Smooth muscle cell (in vitro differentiated cells): Measurements from ENCODE around the gene DCDC1. TPM values are rescaled to one million over a fixed set of nuclear protein-coding genes. Genes with fewer than 3 reads are reported as not detected.
A peak's percentile ranks its signal among the peaks of the same experiment; 100 is the strongest.

ENCODE experiments used
- DNase-seq: peaks from one replicate; lab custom pipeline; 2025; ENCODE audit not compliant: unreplicated experiment; lab: John Stamatoyannopoulos, UW
- H2AFZ ChIP-seq: fragments of 200-600 bp; sonication (generic); 2 replicates; pipeline ENCODE4 v1.6.0; 2016; ENCODE audit warnings: antibody characterized with exemption, low read depth, mild to moderate bottlenecking
- H3F3A ChIP-seq: fragments of 200-600 bp; sonication (generic); 2 replicates; pipeline ENCODE4 v1.6.0; 2017; ENCODE audit warnings: antibody characterized with exemption, low read depth
- H3K27ac ChIP-seq: fragments of 200-600 bp; sonication (generic); 2 replicates; pipeline ENCODE4 v1.5.1; 2016; ENCODE audit warnings: low read depth, mild to moderate bottlenecking
- H3K27me3 ChIP-seq: fragments of 200-600 bp; sonication (generic); 2 replicates; pipeline ENCODE4 v1.6.1; 2016; ENCODE audit warnings: low read depth, mild to moderate bottlenecking
- H3K36me3 ChIP-seq: fragments of 200-600 bp; sonication (generic); 2 replicates; pipeline ENCODE4 v1.5.1; 2016; ENCODE audit warnings: low read depth
- H3K4me1 ChIP-seq: fragments of 200-600 bp; sonication (generic); 2 replicates; pipeline ENCODE4 v1.5.1; 2016; ENCODE audit warnings: low read depth
- H3K4me2 ChIP-seq: fragments of 200-600 bp; sonication (generic); 2 replicates; pipeline ENCODE4 v1.6.0; 2016; ENCODE audit warnings: mild to moderate bottlenecking
- H3K4me3 ChIP-seq: fragments of 200-600 bp; sonication (generic); 2 replicates; pipeline ENCODE4 v1.5.1; 2016; ENCODE audit warnings: mild to moderate bottlenecking
- H3K79me2 ChIP-seq: fragments of 200-600 bp; sonication (generic); 2 replicates; pipeline ENCODE4 v1.6.0; 2016; ENCODE audit warnings: low read depth, mild to moderate bottlenecking
- H3K9ac ChIP-seq: fragments of 200-600 bp; sonication (generic); 2 replicates; pipeline ENCODE4 v1.6.0; 2016; ENCODE audit warnings: low read depth
- H3K9me3 ChIP-seq: fragments of 200-600 bp; sonication (generic); replicated peaks from 2 replicates; pipeline ENCODE4 v1.5.1; 2016; ENCODE audit warnings: low read depth
- H4K20me1 ChIP-seq: fragments of 200-600 bp; sonication (generic); 2 replicates; pipeline ENCODE4 v1.6.0; 2016; ENCODE audit warnings: low read depth
- CTCF ChIP-seq: fragments of 200-600 bp; sonication (generic); IDR thresholded peaks from 2 replicates; pipeline ENCODE4 v1.5.1; 2017; ENCODE audit warnings: borderline replicate concordance, mild to moderate bottlenecking, antibody characterized with exemption; ENCODE audit not compliant: insufficient read depth, poor library complexity, severe bottlenecking
- WGBS: methylation state at CpG from one replicate; pipeline ENCODE4 v1.1.7; 2016; ENCODE audit warnings: low lambda C conversion rate; 5-methylcytosine and 5-hydroxymethylcytosine counted together
- polyA plus RNA-seq: library from polyadenylated mRNA; unstranded; fragments of >200 nt; fragmentation: Nextera tagmentation; extraction: Ambion mirVana; gene quantifications from 2 replicates; pipeline ENCODE4 v1.2.1, GENCODE V29; 2016
- total RNA-seq: library from RNA; depleted of rRNA; stranded (reverse); fragments of >200 nt; gene quantifications from 2 replicates; pipeline ENCODE4 v1.2.3, GENCODE V29; 2014

DCDC1 gene
- total and polyA plus RNA-seq, 2 experiments from 2014 or later: 0.39 to 0.45 TPM

- H3K36me3 ChIP-seq: no peaks in the 10 kb centered on the region
- no peaks in the 10 kb centered on the region for H3K4me1 ChIP-seq
- TF ChIP-seq CTCF: no peak
- H3K9me3 ChIP-seq: no peaks in the 10 kb centered on the region
- H3F3A ChIP-seq: no peaks in the 10 kb centered on the region
- no peak overlapping the region for H2AFZ ChIP-seq
- H4K20me1 ChIP-seq: no peaks in the 10 kb centered on the region
- H3K27ac ChIP-seq: no peak overlapping the region
- DNase-seq: no peak
- no peak overlapping the region for H3K4me2 ChIP-seq
- no peak overlapping the region for H3K9ac ChIP-seq
- H3K79me2 ChIP-seq: no peaks in the 10 kb centered on the region
- WGBS: 85% methylated on average over 2 of the region's 2 CpGs
- H3K27me3 ChIP-seq: no peaks in the 10 kb centered on the region
- H3K4me3 ChIP-seq: no peak overlapping the region
Observed at GRCh38 chr11:31199378-31199777, 170.2 kb downstream of the DCDC1 start.

GRCh38 chr11:31173926-31174680, 195.4 kb downstream of the DCDC1 start:
- WGBS: 89% methylated on average over 8 of the region's 8 CpGs
- Histone ChIP-seq H3K27ac (no peak overlapping the region), H3K4me3 (no peak overlapping the region), H3K79me2 (no peaks in the 10 kb centered on the region), H4K20me1 (no peaks in the 10 kb centered on the region), H3F3A (no peaks in the 10 kb centered on the region), H3K36me3 (no peaks in the 10 kb centered on the region), H2AFZ (no peak overlapping the region), H3K4me2 (no peak overlapping the region), H3K27me3 (no peaks in the 10 kb centered on the region), H3K9me3 (no peaks in the 10 kb centered on the region), H3K9ac (no peak overlapping the region), H3K4me1 (no peaks in the 10 kb centered on the region)
- no peak for DNase-seq
- no peak for TF ChIP-seq CTCF

- Histone ChIP-seq H3K36me3 (no peaks in the 10 kb centered on the region), H3K27me3 (no peaks in the 10 kb centered on the region), H3K4me3 (no peak overlapping the region), H3K9me3 (no peaks in the 10 kb centered on the region), H3K27ac (no peak overlapping the region), H3F3A (no peaks in the 10 kb centered on the region), H4K20me1 (no peaks in the 10 kb centered on the region), H3K79me2 (no peaks in the 10 kb centered on the region), H2AFZ (no peak overlapping the region), H3K4me1 (no peaks in the 10 kb centered on the region), H3K9ac (no peak overlapping the region), H3K4me2 (no peak overlapping the region)
- peak; percentile 35 for TF ChIP-seq CTCF
- WGBS: 90% methylated on average over 5 of the region's 5 CpGs
- DNase-seq: no peak
Observed at GRCh38 chr11:31160504-31161422, 208.8 kb downstream of the DCDC1 start.
